ENCODE measurements around the gene DENND1A.

Gene DENND1A

GRCh38 chr9:123933440-123934212 lies 3.7 kb upstream of the DENND1A start:
- no peak for TF ChIP-seq GATA3 (IDR thresholded peaks at IDR 0.05; ENCODE audit: low read depth, low read length)
- no peak for TF ChIP-seq GATA2 (IDR thresholded peaks at IDR 0.05; ENCODE audit: low read depth, low read length)

GRCh38 chr9:123929177-123929869 lies 603 bp downstream of the DENND1A start:
- TF ChIP-seq GATA2 (IDR thresholded peaks at IDR 0.05; ENCODE audit: low read depth, low read length) (no peak; the same call in 1 of the 2 replicates), GATA3 (IDR thresholded peaks at IDR 0.05; ENCODE audit: low read depth, low read length) (no peak)

- TF ChIP-seq GATA3 (IDR thresholded peaks at IDR 0.05; ENCODE audit: low read depth, low read length) (no peak), GATA2 (IDR thresholded peaks at IDR 0.05; ENCODE audit: low read depth, low read length) (no peak)
Observed at GRCh38 chr9:123928533-123929176, 1.3 kb downstream of the DENND1A start.

GRCh38 chr9:123927625-123928532 lies 2.0 kb downstream of the DENND1A start:
- TF ChIP-seq GATA3 (IDR thresholded peaks at IDR 0.05; ENCODE audit: low read depth, low read length) (no peak), GATA2 (IDR thresholded peaks at IDR 0.05; ENCODE audit: low read depth, low read length) (no peak)

- TF ChIP-seq GATA3 (IDR thresholded peaks at IDR 0.05; ENCODE audit: low read depth, low read length) (no peak), GATA2 (IDR thresholded peaks at IDR 0.05; ENCODE audit: low read depth, low read length) (no peak)
Observed at GRCh38 chr9:123926941-123927340, 3.0 kb downstream of the DENND1A start.

- no peak for TF ChIP-seq GATA3 (IDR thresholded peaks at IDR 0.05; ENCODE audit: low read depth, low read length)
- TF ChIP-seq GATA2 (IDR thresholded peaks at IDR 0.05; ENCODE audit: low read depth, low read length): no peak
Observed at GRCh38 chr9:123925819-123926218, 4.1 kb downstream of the DENND1A start.

GRCh38 chr9:123925161-123925560 lies 4.8 kb downstream of the DENND1A start:
- TF ChIP-seq GATA3 (IDR thresholded peaks at IDR 0.05; ENCODE audit: low read depth, low read length): no peak
- no peak for TF ChIP-seq GATA2 (IDR thresholded peaks at IDR 0.05; ENCODE audit: low read depth, low read length)

- no peak for TF ChIP-seq GATA3 (IDR thresholded peaks at IDR 0.05; ENCODE audit: low read depth, low read length)
- TF ChIP-seq GATA2 (IDR thresholded peaks at IDR 0.05; ENCODE audit: low read depth, low read length): no peak
Observed at GRCh38 chr9:123924727-123925126, 5.2 kb downstream of the DENND1A start.

GRCh38 chr9:123923884-123924283 lies 6.0 kb downstream of the DENND1A start:
- TF ChIP-seq GATA3 (IDR thresholded peaks at IDR 0.05; ENCODE audit: low read depth, low read length): no peak
- no peak for TF ChIP-seq GATA2 (IDR thresholded peaks at IDR 0.05; ENCODE audit: low read depth, low read length)

- TF ChIP-seq GATA3 (IDR thresholded peaks at IDR 0.05; ENCODE audit: low read depth, low read length) (no peak), GATA2 (IDR thresholded peaks at IDR 0.05; ENCODE audit: low read depth, low read length) (no peak)
Observed at GRCh38 chr9:123923377-123923776, 6.5 kb downstream of the DENND1A start.

- TF ChIP-seq GATA3 (IDR thresholded peaks at IDR 0.05; ENCODE audit: low read depth, low read length) (no peak), GATA2 (IDR thresholded peaks at IDR 0.05; ENCODE audit: low read depth, low read length) (no peak)
Observed at GRCh38 chr9:123922911-123923310, 7.0 kb downstream of the DENND1A start.

GRCh38 chr9:123922431-123922830 lies 7.5 kb downstream of the DENND1A start:
- no peak for TF ChIP-seq GATA2 (IDR thresholded peaks at IDR 0.05; ENCODE audit: low read depth, low read length)
- TF ChIP-seq GATA3 (IDR thresholded peaks at IDR 0.05; ENCODE audit: low read depth, low read length): no peak

- no peak for TF ChIP-seq GATA2 (IDR thresholded peaks at IDR 0.05; ENCODE audit: low read depth, low read length)
- TF ChIP-seq GATA3 (IDR thresholded peaks at IDR 0.05; ENCODE audit: low read depth, low read length): no peak
Observed at GRCh38 chr9:123914517-123915196, 15.3 kb downstream of the DENND1A start.

All from SH-SY5Y (cell line).